ENCODE measurements around the gene PRPS2.

The PRPS2 gene

GRCh38 chrX:12791257-12792228 lies at the start of gene PRPS2:
TSS of gene PRPS2 (plus strand) at chrX:12791412. CDS start at chrX:12791498, 86 bp downstream.
- peak; percentile 4 for DNase-seq

- DNase-seq: no peak
Observed at GRCh38 chrX:12741416-12741815, 49.8 kb upstream of the PRPS2 start.

GRCh38 chrX:12747433-12747832 lies 43.8 kb upstream of the PRPS2 start:
- DNase-seq: no peak

GRCh38 chrX:12751887-12752286 lies 39.3 kb upstream of the PRPS2 start:
- no peak for DNase-seq

- DNase-seq: no peak
Observed at GRCh38 chrX:12753366-12753765, 37.8 kb upstream of the PRPS2 start.

- DNase-seq: no peak
Observed at GRCh38 chrX:12758291-12758690, 32.9 kb upstream of the PRPS2 start.

GRCh38 chrX:12767856-12768255 lies 23.4 kb upstream of the PRPS2 start:
- no peak for DNase-seq

GRCh38 chrX:12768491-12768890 lies 22.7 kb upstream of the PRPS2 start:
- DNase-seq: no peak

- DNase-seq: no peak
Observed at GRCh38 chrX:12770440-12770839, 20.8 kb upstream of the PRPS2 start.

GRCh38 chrX:12771445-12772069 lies 19.7 kb upstream of the PRPS2 start:
- DNase-seq: no peak

- DNase-seq: no peak
Observed at GRCh38 chrX:12777670-12778069, 13.5 kb upstream of the PRPS2 start.

GRCh38 chrX:12779534-12779933 lies 11.7 kb upstream of the PRPS2 start:
- no peak for DNase-seq

GRCh38 chrX:12788645-12789044 lies 2.6 kb upstream of the PRPS2 start:
- DNase-seq: no peak

GRCh38 chrX:12789976-12790375 lies 1.2 kb upstream of the PRPS2 start:
- no peak for DNase-seq

- DNase-seq: no peak
Observed at GRCh38 chrX:12790885-12791256, 341 bp upstream of the PRPS2 start.

- no peak for DNase-seq
Observed at GRCh38 chrX:12792711-12793110, 1.5 kb downstream of the PRPS2 start.

GRCh38 chrX:12794654-12795053 lies 3.4 kb downstream of the PRPS2 start:
- DNase-seq: no peak

GRCh38 chrX:12798601-12799000 lies 7.4 kb downstream of the PRPS2 start:
- DNase-seq: no peak

- DNase-seq: no peak
Observed at GRCh38 chrX:12799118-12799517, 7.9 kb downstream of the PRPS2 start.

- no peak for DNase-seq
Observed at GRCh38 chrX:12802741-12803140, 11.5 kb downstream of the PRPS2 start.

- no peak for DNase-seq
Observed at GRCh38 chrX:12804655-12805054, 13.4 kb downstream of the PRPS2 start.

GRCh38 chrX:12805333-12805732 lies 14.1 kb downstream of the PRPS2 start:
- DNase-seq: no peak

- no peak for DNase-seq
Observed at GRCh38 chrX:12811658-12812057, 20.4 kb downstream of the PRPS2 start.

GRCh38 chrX:12814420-12814819 lies 23.2 kb downstream of the PRPS2 start:
- no peak for DNase-seq

Measured in NCI-H226 (cell line).